Panc1 (cell line): ENCODE results near the gene ACOT8.
"Not testable (repeated sequence)": the region's sequence is repeated elsewhere in the genome, so short reads cannot be mapped to it uniquely, and the experiment has no call there.

Source experiments
- CTCF ChIP-seq: fragments of 450-650 bp; IDR thresholded peaks from 2 replicates; pipeline ENCODE4 v1.5.1; 2017; ENCODE audit warnings: mild to moderate bottlenecking
- TCF7L2 ChIP-seq: IDR thresholded peaks from 2 replicates; pipeline ENCODE4 v1.6.1; 2011; ENCODE audit warnings: mild to moderate bottlenecking, low read depth, low read length, inconsistent platforms

GRCh38 chr20:45874104-45874481 lies 16.9 kb upstream of the ACOT8 start:
- not testable (repeated sequence) for TF ChIP-seq CTCF, TCF7L2
